PC-3 (cell line): ENCODE data around the gene DNAAF5. TPM values are rescaled to one million over a fixed set of nuclear protein-coding genes. Genes with fewer than 3 reads are reported as not detected.

Experiments used
- ATAC-seq: fragments of 200-7000 bp; cut with Tn5 transposase; 2 replicates; pipeline ENCODE4 v1.9.1; 2020; ENCODE audit warnings: mild to moderate bottlenecking, moderate library complexity
- BruUV-seq: library from RNA; stranded (reverse); fragments of 400-500 nt; replicated peaks from 2 replicates; lab custom pipeline; 2021; lab: Mats Ljungman, UMichigan
- CTCF ChIA-PET: fragments of 300-600 bp; sonication (Branson Sonifier 250); formaldehyde crosslinking; loops from one replicate; lab custom pipeline; 2022; ENCODE audit warnings: antibody characterized with exemption; lab: Charles Lee
- POLR2A ChIA-PET: fragments of 300-600 bp; sonication (Branson Sonifier 250); formaldehyde crosslinking; loops from one replicate; lab custom pipeline; 2022; ENCODE audit warnings: antibody characterized with exemption; ENCODE audit not compliant: unreplicated experiment; lab: Charles Lee
- DNase-seq: peaks from one replicate; pipeline ENCODE4 v3.0.0-alpha.2; 2015
- H2AFZ ChIP-seq: fragments of 300-600 bp; sonication (generic); 2 replicates; pipeline ENCODE4 v1.6.0; 2016; ENCODE audit warnings: antibody characterized with exemption, low read length
- H3F3A ChIP-seq: fragments of 300-600 bp; sonication (generic); one replicate; pipeline ENCODE4 v1.6.0; 2017; ENCODE audit warnings: antibody characterized with exemption, low read length, control low read depth, mild to moderate bottlenecking; ENCODE audit not compliant: unreplicated experiment
- H3K27ac ChIP-seq: fragments of 300-600 bp; sonication (generic); 2 replicates; pipeline ENCODE4 v1.5.1; 2016; ENCODE audit warnings: mild to moderate bottlenecking, low read length
- H3K27me3 ChIP-seq: fragments of 300-600 bp; sonication (generic); 2 replicates; pipeline ENCODE4 v1.6.1; 2016; ENCODE audit warnings: low read length, mixed read lengths
- H3K36me3 ChIP-seq: fragments of 300-600 bp; sonication (generic); 2 replicates; pipeline ENCODE4 v1.6.1; 2016; ENCODE audit warnings: low read depth, mixed run types, low read length, mixed read lengths
- H3K4me1 ChIP-seq: fragments of 300-600 bp; sonication (generic); 2 replicates; pipeline ENCODE4 v1.5.1; 2016; ENCODE audit warnings: low read length; ENCODE audit not compliant: insufficient read depth
- H3K4me2 ChIP-seq: fragments of 300-600 bp; sonication (generic); 2 replicates; pipeline ENCODE4 v1.6.0; 2016; ENCODE audit warnings: low read length
- H3K4me3 ChIP-seq: fragments of 300-600 bp; sonication (generic); 2 replicates; pipeline ENCODE4 v1.5.1; 2016; ENCODE audit warnings: mild to moderate bottlenecking, low read length, mixed read lengths
- H3K79me2 ChIP-seq: fragments of 300-600 bp; sonication (generic); 2 replicates; pipeline ENCODE4 v1.6.1; 2017; ENCODE audit warnings: low read length, mixed read lengths
- H3K9ac ChIP-seq: fragments of 300-600 bp; sonication (generic); 2 replicates; pipeline ENCODE4 v1.6.0; 2016; ENCODE audit warnings: mild to moderate bottlenecking, low read length
- H3K9me2 ChIP-seq: fragments of 300-600 bp; sonication (generic); replicated peaks from 2 replicates; pipeline ENCODE4 v1.6.1; 2016; ENCODE audit warnings: mixed run types, low read length, mixed read lengths
- H3K9me3 ChIP-seq: fragments of 300-600 bp; sonication (generic); 2 replicates; pipeline ENCODE4 v1.6.1; 2016; ENCODE audit warnings: low read length, mixed read lengths
- H4K20me1 ChIP-seq: fragments of 300-600 bp; sonication (generic); 2 replicates; pipeline ENCODE4 v1.6.1; 2016; ENCODE audit warnings: low read length, mixed read lengths
- CTCF ChIP-seq: fragments of 300-600 bp; sonication (generic); conservative IDR thresholded peaks from 2 replicates; pipeline ENCODE4 v1.5.1; 2017; ENCODE audit warnings: antibody characterized with exemption, low read depth, mild to moderate bottlenecking, low read length
- EZH2 ChIP-seq: fragments of 300-600 bp; sonication (generic); IDR thresholded peaks from one replicate; pipeline ENCODE4 v1.6.1; 2017; ENCODE audit warnings: antibody characterized with exemption, mild to moderate bottlenecking, low read length; ENCODE audit not compliant: unreplicated experiment
- EZH2phosphoT487 ChIP-seq: fragments of 300-600 bp; sonication (generic); IDR thresholded peaks from 2 replicates; pipeline ENCODE4 v1.6.1; 2018; ENCODE audit warnings: mild to moderate bottlenecking, antibody characterized with exemption, low read length, borderline replicate concordance
- intact Hi-C: fragments of 100-400 bp; cut with micrococcal nuclease; formaldehyde crosslinking; loops from 2 replicates; pipeline ENCODE4 v1.9.0; 2023
- total RNA-seq: library from RNA; depleted of rRNA; stranded (reverse); fragments of >200 nt; gene quantifications from 2 replicates; pipeline ENCODE4 v1.2.3, GENCODE V29; 2014

DNAAF5 gene
- total RNA-seq, 1 experiment from 2014 or later: 66.3 TPM

GRCh38 chr7:771234-772004 is 44.9 kb downstream of the DNAAF5 start:
- TF ChIP-seq EZH2 (no peak), EZH2phosphoT487 (no peak), CTCF (no peak)
- ATAC-seq (no peak), DNase-seq (no peak)
- H3K27me3 ChIP-seq: no peaks in the 10 kb centered on the region
- ChIA-PET CTCF (interaction anchor here (0.6 kb wide), 1 partner anchor 450 kb away, joined by 3 read pairs; no protein-coding TSS in a partner anchor), POLR2A (no interaction called here)
- no peak overlapping the region for H2AFZ ChIP-seq
- H3K4me3 ChIP-seq: no peak overlapping the region
- intact Hi-C loops: loop anchor here (5.0 kb wide), 1 partner anchor 129 kb away; no protein-coding TSS in a partner anchor
- H3K27ac ChIP-seq: no peak overlapping the region
- no peaks in the 10 kb centered on the region for H3F3A ChIP-seq
- H3K79me2 ChIP-seq: no peaks in the 10 kb centered on the region
- H3K4me1 ChIP-seq: no peaks in the 10 kb centered on the region
- H3K4me2 ChIP-seq: no peak overlapping the region
- no peaks in the 10 kb centered on the region for H4K20me1 ChIP-seq
- H3K36me3 ChIP-seq: peaks cover 12% of the 10 kb centered on the region; the same call in 1 of the 2 replicates
- H3K9me3 ChIP-seq: no peaks in the 10 kb centered on the region
- BruUV-seq: no TSS peak
- no peak overlapping the region for H3K9ac ChIP-seq
- H3K9me2 ChIP-seq: no peaks in the 10 kb centered on the region

DNA sequence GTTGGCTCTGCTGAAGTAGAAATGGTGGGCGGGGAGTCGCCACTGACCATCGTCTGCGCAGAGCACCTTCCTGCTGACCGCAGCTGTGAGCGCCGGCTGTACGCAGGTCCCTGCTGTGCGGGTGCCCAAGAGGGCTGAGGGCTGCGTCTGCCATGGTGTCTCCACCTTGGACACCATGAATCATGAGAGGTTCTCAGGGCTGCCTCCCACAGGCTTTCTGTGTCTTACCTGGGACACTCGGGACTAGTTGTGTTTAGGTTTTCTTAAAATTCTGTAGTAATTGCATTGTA is 45.5 kb downstream of the DNAAF5 start:
- no peaks in the 10 kb centered on the region for H3F3A ChIP-seq
- no peak overlapping the region for H3K4me3 ChIP-seq
- no peaks in the 10 kb centered on the region for H3K4me1 ChIP-seq
- POLR2A ChIA-PET: no interaction called here
- CTCF ChIA-PET: interaction anchor here (0.6 kb wide), 1 partner anchor 450 kb away, joined by 3 read pairs; no protein-coding TSS in a partner anchor
- ATAC-seq (no peak), DNase-seq (no peak)
- no peak for TF ChIP-seq CTCF
- TF ChIP-seq EZH2: no peak
- TF ChIP-seq EZH2phosphoT487: no peak
- H3K9me3 ChIP-seq: no peaks in the 10 kb centered on the region
- H3K36me3 ChIP-seq: peaks cover 12% of the 10 kb centered on the region; the same call in 1 of the 2 replicates
- H3K27me3 ChIP-seq: no peaks in the 10 kb centered on the region
- no TSS peak for BruUV-seq
- no peaks in the 10 kb centered on the region for H3K79me2 ChIP-seq
- no peak overlapping the region for H3K9ac ChIP-seq
- intact Hi-C loops: loop anchor here (5.0 kb wide), 1 partner anchor 130 kb away; no protein-coding TSS in a partner anchor
- H3K9me2 ChIP-seq: no peaks in the 10 kb centered on the region
- no peak overlapping the region for H2AFZ ChIP-seq
- H4K20me1 ChIP-seq: no peaks in the 10 kb centered on the region
- no peak overlapping the region for H3K27ac ChIP-seq
- no peak overlapping the region for H3K4me2 ChIP-seq

DNA sequence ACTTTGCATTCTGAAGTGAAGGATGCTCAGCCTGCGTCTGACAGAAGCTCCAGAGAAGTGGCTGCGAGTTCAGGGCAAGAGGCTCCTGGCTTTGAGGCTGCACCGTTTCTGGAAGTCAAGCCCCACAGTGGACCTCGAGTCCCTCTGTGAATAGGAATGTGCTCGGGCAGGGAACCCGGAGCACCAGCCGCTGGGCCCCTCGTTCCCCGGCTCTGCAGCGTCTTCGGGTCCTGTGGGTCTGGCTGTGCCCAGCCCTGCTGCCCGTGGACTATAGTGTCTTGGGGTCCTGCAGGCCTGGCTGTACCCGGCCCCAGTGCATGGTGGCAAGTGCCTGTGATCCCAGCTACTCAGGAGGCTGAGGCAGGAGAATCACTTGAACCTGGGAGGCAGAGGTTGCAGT is 45.9 kb downstream of the DNAAF5 start:
- ATAC-seq (no peak), DNase-seq (no peak)
- BruUV-seq: no TSS peak
- Histone ChIP-seq H4K20me1 (no peaks in the 10 kb centered on the region), H3K9me2 (no peaks in the 10 kb centered on the region), H3K36me3 (peaks cover 12% of the 10 kb centered on the region; the same call in 1 of the 2 replicates), H3K4me3 (no peak overlapping the region), H3K4me2 (no peak overlapping the region), H2AFZ (no peak overlapping the region), H3K4me1 (no peaks in the 10 kb centered on the region), H3K79me2 (no peaks in the 10 kb centered on the region), H3K27me3 (no peaks in the 10 kb centered on the region), H3K9ac (no peak overlapping the region), H3F3A (no peaks in the 10 kb centered on the region), H3K27ac (no peak overlapping the region), H3K9me3 (no peaks in the 10 kb centered on the region)
- TF ChIP-seq EZH2: no peak
- TF ChIP-seq EZH2phosphoT487: no peak
- no peak for TF ChIP-seq CTCF
- intact Hi-C loops: loop anchor here (5.0 kb wide), 1 partner anchor 130 kb away; no protein-coding TSS in a partner anchor
- POLR2A ChIA-PET: no interaction called here
- CTCF ChIA-PET: no interaction called here
